ENCODE data around the gene CPNE1.
"Not testable (repeated sequence)": the region's sequence is repeated elsewhere in the genome, so short reads cannot be mapped to it uniquely, and the experiment has no call there.

The CPNE1 gene

DNA sequence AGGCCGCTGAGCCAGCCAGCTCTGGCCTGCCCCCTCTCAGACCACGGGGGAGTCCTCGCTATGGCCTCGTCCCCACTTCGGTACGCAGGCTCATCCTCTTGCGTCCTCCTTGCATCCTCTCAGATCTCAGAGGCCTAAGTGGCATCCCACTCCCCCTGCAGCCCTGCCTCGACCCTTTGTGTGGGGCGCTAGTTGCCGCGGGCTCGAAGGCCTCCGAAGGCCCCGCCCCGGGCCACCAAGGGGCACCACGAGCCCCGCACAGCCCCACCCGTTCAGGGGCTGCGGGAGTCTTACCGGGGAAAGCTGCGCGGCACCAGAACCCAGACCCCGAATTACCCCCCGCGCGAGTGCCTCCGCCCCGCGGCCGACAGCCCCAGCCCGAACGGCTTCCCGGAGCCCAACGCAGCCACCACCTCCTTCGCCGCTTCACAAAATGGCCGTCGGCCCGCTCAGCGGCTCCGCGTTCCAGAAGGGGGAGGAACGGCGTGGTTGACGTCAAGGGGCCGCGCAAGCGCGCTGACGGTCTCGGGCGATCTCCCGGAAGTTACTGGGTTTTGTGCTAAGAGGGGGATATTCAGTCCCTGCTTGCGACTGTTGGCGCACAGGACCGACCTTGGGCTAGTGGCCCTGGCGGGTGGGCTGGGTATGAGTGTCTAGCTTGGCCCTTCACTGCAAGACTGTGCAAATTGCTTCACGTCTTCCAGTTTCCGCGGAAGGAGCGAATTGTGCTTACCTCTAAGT, at the start of gene CPNE1, which contains the start of gene RBM12:
Gene CPNE1 (minus strand): TSS at position 435 of the 741 bp plus-strand sequence. CDS start 31,977 bp downstream, outside the sequence.
Gene RBM12 (minus strand): TSS at position 435 of the 741 bp plus-strand sequence. CDS start 9,578 bp downstream, outside the sequence.
- peak; percentile 83 to 90 (median 87) for DNase-seq

DNA sequence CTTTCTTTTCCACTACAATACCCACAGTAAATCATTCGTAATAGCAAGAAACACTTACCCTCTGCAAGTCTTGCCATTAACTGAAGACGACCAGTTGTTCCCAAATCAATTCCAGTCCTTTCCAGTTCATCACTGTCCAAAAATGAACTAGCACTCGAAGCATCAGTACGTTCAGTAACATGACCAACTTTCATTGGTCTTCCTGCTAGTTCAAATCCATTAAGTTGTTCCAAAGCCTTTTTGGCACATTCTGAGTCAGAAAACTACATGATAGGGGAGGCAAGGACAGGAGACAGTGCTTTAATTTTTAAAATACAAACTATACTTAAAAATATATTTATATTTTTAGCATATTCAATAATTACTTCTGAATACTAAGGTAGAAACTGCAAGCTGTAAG, 49.4 kb upstream of the CPNE1 start:
- DNase-seq = no peak

DNA sequence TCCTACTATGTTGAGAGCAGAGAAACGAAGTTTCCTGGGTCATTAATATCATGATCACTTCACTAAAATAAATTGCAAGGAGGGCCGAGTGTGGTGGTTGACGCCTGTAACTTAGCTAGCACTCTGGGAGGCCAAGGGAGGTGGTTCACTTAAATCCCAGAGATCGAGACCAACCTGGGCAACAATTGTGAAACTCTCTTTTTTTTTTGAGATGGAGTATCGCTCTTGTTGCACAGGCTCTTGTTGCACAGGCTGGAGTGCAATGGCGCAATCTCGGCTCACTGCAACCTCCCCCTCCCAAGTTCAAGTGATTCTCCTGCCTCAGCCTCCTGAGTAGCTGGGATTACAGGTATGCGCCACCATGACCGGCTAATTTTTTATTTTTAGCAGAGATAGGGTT, 48.4 kb upstream of the CPNE1 start:
- not testable (repeated sequence) for DNase-seq

DNA sequence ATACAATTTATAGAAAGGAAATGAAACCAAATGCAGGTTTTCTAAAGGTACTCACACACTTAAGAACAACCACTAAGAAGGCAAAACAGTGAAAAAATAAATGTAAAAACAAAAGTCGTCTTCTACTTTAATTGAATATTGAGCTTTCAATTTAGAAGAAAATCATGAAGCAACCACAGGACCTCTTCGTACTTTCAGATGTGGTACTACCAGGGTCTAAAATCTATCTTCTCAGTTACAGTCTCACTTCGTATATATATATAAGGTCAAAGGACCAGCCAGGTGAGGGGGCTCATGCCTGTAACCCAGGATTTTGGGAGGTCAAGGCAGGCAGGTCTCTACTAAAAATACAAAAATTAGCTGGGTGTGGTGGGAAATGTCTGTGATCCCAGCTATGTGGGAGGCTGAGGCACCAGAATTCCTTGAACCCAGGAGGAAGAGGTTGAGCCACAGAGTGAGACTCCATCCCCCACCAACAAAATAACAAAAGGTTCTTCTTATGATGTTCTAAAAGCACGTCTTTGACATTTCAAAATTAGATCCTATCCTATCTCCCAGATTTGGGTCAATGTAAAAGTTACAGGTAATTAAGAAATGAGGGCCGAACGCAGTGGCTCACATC, 47.0 kb upstream of the CPNE1 start:
- DNase-seq = no peak

DNA sequence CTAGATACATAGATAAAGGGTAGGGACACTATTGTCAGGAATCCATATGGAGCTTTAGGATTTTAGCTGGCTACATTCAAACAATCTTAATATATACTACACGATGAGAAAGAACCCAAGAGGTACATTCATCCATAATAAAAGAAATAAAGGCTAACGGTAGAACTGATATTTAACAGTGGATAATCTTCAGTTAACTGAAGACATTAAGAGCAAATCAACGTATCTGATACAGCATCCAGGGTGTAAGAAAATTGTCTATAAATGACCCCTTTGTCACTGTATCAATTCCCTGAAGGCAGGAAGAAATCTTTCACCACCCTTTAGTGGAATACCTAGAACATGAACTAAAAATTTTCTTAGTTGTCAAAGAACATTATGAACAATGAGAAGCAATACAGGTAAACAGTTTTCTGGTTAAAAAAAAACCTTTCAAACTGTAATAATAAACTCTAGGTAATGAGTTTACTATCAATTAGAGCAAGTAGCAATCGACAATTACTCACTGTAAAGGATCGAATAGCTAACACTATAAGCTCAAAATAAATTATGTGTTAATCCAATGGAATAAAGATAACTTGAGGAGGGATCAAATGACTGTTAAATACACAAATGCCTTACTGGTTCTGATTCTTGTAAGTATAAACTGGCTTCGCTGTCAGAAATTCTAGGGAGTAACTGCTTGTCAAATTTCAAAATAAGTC, 46.3 kb upstream of the CPNE1 start:
- DNase-seq = no peak

DNA sequence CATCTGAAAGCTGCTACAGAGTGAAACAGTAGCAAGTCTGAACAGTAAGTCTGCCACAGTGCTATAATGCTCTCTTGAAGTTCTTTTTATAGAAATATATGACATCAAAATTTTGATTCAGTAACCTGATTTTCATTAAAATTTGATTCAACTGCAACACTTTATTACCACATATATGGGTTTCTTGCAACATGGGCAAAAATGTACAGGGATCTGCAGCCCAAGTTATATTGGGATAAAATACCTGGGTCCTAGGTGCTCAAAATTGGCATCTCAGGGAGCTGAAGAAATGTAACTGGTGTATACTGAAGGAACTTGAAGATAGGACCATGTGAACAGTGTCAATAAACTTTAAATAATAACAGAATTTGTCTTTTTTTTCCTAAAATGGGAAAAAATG, 45.3 kb upstream of the CPNE1 start:
- no peak for DNase-seq

DNA sequence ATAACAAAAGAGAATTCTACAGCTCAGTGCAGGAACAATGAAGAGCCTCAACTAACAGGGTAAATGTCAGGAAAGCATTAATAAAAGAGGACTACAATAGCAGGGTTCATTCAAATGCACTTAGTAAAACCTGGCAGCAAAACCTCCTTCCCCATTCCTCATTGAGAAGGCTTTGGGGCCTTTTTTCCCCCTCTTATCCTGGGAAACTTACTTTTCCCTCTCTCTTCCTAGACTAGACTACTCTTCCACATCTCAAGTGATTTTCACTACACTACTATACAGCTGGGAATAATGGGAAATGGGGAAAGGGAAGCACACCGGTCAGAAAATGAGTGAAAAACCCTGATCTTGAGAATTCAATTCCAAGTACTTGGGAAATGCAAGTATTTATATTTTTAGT, 44.6 kb upstream of the CPNE1 start:
- DNase-seq = no peak

DNA sequence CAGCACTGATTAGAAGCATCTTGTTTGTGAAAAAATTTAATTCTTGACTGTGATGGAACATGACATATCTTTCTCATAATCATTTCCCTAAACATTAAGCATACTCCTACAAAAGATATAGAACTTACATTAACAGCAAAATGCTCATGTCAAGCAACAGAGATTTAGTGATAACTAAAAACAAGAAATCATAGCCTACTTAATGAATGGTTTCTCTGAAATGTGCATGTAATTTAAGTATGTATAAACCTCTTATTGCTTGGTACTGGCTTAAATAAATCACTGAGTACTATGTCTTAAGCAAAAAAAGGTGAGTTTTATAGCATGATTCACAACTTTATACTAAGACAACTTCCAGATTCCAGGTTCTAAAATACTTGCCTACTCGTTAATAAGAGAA, 43.8 kb upstream of the CPNE1 start:
- DNase-seq = no peak

DNA sequence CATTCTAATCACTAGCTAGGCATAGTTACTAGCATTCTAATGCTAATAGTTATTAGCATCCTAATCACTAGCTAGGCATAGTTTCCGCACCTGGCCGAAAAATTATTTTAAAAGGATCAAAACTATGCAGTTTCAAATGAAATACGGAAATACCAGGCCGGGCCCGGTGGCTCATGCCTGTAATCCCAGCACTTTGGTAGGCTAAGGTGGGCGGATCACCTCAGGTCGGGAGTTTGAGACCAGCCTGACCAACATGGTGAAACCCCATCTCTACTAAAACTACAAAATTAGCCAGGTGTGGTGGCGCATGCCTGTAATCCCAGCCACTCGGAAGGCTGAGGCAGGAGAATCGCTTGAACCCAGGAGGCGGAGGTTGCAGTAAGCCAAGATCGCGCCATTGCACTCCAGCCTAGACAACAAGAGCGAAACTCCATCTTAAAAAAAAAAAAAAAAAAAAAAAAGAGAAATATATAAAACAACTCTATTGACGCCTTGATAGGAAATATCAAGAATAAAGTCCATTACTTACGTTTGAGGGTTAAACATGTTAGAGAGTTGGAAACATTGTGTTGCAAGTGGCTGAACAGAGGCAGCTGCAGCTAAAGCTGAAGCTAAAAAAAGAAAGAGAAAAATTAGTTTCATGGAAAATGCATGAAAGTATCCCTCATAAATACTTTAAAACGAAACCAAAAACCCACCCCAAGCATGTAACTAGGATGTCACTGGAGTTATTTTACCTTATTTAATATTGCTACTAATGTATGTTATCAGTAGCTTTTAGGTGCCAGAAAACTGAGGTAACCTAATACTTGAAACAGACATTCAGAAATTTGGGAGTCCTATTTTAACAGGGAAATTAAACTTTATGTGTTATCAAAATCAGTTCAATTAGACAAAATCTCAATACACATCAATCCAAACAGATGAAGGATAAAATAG, 42.2 kb upstream of the CPNE1 start:
- not testable (repeated sequence) for DNase-seq

DNA sequence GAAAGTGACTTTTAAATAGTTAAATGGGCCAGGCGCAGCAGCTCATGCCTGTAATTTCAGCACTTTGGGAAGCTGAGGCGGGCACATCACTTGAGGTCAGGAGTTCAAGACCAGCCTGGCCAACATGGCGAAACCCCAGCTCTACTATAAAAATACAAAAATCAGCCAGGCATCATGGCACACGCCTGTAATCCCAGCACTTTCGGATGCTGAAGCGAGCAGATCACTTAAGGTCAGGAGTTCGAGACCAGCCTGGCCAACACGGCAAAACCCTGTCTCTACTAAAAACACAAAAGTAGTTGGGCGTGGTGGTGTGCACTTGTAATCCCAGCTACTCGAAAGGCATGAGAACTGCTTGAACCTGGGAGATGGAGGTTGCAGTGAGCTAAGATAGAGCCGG, 41.2 kb upstream of the CPNE1 start:
- DNase-seq = not testable (repeated sequence)

DNA sequence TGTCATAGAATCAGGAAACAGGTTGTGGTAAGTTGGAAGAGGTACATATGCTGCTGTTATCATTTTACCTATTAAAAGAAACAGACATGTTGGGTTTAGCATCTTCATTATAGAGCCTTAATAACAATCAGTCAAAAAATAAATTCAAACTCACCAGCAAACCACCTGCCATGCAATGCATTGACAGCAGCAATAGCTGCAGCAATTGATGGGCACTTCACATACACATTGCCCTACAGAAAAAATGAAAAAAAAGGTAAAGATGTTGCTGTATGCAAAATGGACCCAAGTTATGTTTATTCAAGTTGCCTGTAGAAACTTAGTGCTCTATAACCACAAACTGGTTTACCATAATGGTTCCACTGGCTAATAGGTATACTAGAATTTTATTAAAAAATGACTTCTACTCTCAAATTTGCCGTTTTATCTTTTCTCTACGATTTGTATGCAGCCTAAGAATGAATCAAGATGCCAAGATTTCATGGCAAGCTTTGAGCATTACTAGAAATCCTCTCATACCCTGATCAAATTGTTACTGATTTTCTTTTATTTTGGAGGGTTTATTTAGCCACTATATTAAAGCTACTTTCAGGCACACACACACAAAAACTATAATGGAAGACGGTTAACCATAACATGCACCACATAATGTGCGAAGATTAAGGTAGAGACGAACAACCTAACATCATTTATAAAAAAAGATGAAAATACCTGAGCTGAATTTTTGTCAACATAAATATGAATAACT, 40.0 kb upstream of the CPNE1 start:
- no peak for DNase-seq

DNA sequence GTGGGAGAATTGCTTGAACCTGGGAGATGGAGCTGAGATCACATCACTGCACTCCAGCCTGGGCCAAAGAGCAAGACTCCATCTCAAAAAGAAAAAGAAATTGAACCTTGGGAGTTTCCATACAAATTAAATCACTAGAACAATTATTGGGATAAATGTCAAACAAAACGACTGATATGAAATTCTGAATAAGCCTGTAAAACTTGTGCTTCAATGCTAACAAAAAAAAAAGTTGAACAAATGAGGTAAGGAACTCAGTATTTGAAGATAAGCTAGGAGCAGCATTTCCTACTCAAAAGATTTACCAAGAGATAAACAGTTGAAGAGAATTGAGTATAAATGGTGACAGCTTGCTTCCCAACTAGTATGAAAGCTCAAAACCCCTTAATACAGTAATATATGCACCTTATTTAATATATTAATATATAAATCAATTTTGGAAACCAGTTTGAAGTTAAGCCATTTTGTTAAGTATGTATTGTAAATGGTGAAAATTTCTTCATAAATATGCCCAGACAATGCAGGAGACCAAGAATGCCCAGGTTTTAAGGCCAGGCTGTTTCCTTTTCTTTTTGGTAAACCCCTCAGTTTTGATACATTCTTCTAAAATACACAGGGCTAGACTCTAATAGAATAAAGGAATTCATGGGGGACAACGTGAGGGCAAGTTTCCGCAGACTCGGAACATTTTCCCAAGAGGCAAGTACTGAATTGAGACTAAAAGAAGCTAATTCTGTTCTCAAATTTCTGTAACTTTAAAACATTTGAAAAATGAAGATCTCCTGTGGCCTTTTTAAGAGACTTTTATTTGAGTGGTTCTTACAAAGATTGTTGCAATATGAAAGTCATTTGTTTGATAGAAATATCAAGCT, 38.4 kb upstream of the CPNE1 start:
- no peak for DNase-seq

DNA sequence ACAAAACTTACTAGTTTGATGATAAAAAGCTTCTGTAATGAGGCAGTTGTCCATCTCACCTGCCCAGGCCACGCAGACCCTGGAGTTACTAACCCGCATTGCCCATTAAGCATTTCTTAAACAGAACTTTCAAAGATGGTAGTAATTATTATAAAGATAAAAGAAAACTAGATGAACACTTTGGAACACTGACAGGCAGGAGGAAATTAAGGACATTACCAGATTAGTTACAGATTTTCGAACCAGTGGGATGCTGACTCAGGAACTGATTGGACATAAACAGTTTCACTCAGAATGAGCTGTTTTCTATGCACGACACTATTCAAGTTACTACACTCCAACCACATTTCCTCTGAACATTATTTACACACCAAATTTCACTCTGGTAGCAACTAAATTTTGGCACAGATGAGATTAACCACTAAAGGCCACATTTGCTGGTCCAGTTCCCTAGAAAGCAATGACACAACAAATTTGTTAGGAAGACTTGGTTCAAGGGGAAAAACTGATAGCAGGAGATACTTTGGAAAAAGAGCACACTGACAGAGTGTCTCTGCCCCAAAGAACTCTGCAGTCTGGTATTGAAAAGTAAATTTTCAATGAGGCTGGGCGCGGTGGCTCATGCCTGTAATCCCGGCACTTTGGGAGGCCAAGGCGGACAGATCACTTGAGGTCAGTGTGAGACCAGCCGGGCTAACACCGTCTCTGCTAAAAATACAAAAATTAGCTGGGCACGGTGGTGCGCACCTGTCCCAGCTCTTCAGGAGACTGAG, 37.5 kb upstream of the CPNE1 start:
- no peak for DNase-seq

DNA sequence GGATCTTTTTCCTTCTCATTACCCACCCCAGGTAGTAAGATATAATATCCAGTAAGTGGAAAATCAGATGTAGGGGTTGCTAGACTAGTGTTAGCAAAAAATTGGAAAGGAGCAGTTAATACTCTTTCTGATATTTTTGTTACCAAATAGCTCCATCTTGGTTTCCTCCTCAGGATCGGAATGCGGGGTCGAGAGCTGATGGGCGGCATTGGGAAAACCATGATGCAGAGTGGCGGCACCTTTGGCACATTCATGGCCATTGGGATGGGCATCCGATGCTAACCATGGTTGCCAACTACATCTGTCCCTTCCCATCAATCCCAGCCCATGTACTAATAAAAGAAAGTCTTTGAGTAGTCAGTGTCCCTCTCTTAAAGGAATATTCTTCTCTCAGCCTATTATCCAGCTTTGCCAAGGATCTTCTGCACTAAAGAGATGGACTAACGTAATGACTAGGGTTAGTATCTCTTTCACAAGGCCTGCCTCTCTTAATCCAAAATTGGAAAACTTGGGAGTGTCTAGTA, 36.0 kb upstream of the CPNE1 start:
- no peak for DNase-seq

DNA sequence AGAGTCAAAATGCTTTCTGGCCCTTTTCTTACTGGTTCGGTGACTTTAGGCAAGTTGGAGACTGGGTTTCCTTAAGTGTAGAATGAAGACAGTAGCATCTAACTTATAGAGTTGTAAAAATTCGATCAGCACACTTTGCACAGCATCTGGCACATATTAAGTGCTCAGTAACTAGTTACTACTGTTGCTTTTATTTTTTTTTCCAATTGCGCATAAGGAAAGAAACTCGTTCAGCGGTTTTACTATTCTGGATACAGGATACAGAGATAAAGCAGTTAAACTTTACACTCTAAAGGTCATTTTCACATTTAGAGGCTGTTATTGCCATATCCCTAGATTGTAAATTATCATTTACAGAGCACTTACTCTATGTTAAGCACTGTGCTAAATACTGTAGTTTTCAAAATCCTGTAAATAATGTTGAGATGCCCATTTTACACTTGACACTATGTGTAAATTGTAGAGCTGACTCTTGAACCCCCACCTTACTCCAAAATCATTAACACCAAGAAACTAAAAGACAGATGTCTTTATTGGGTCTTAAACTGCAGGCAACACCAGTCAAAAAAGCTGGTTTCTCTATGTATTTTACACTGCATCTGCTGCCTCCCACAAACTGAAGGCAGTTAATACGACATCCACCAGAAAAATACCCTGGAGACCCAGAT, 35.4 kb upstream of the CPNE1 start:
- no peak for DNase-seq

DNA sequence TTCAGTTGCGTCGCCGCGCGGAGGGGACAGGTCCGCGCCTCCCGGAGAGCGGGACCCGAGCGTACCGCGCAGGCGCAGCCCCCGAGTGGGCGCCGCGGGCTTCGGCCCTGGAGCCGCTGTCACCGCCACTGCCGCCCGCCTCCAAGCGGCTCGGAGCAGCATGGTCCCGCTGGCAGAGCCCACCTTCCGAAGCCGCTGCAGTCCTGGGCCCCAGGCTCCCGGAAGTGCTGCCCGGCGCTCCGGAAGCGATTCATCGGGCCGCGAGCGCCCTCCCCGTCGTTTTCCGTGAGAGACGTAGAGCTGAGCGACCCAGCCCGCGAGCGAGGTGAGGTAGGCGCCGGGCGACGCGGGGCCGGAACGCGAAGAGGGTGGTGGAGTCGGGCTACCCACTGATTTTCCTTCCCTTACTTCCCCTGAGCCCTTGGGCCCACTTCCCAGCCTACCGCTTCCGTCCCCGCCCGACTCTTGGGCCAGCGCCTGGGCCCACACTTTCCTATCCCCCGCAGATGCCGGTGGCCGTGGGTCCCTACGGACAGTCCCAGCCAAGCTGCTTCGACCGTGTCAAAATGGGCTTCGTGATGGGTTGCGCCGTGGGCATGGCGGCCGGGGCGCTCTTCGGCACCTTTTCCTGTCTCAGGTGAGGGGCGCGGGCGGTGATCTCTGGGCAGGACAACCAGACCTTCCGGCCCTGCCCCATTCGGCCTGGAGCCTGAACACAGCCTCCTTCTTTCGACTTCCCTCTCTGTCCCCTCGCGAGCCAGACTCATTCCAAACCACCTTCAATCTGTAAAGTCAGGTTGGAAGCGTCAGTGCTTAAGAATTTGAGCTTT, 34.6 kb upstream of the CPNE1 start, which contains the start of the genes NFS1 and ROMO1:
Gene NFS1 (minus strand): TSS at position 226 of the 830 bp plus-strand sequence. CDS start 64 bp downstream, at position 162.
Gene ROMO1 (plus strand): TSS at position 279 of the 830 bp plus-strand sequence. CDS start 228 bp downstream, at position 507.
- DNase-seq = peak; percentile 61 to 82 (median 74)

DNA sequence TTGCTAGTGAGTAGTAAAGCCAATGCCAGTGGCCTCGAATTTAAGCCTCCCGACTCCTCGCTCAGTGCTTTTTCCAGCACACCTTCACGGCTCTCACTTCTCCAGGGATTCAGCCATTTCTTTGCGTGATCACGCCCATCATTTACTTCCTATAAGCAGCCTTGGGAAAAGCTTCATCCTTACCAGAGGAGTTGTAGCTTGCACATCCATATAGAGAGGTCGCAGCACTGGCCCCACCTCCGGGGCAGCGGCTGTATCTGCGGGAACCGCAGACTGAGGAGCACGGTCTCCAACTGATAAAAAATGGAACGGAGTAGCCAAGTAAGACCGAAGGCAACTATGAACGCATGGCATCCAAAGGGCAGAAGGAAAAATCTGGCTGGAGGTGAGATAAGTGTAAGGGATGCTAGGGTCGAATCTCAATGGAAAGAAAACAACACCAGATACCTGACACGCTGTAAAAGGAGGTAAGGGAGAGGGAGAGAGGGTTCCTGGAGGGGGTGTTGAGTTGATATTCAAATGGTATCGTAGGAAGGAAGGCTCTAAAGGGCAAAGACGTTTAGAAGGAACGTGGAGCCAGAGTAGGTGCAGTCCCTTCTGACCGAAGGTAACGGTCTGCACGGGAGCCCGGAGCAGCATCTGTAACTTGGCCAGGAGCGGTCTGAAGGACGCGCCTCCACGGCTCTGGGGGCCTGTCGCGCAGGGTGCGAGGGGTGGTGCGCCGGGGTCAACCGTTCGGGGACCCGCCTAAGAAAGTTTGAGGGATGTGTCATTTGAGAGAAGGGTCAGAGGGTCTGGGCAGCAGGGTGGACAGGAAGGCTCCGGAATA, 33.8 kb upstream of the CPNE1 start:
- no peak for DNase-seq
